C4-2B (cell line): ENCODE results near the gene WTAP.
"Not testable (repeated sequence)": the region's sequence is repeated elsewhere in the genome, so short reads cannot be mapped to it uniquely, and the experiment has no call there.

Source experiments
- ZFX ChIP-seq: fragments of 450-650 bp; IDR thresholded peaks from 2 replicates; pipeline ENCODE4 v1.6.1; 2017
- TF ChIP-seq, protein P1 (sequence below): fragments of 450-650 bp; conservative IDR thresholded peaks from 2 replicates; pipeline ENCODE4 v1.5.1; 2017; ENCODE audit warnings: mild to moderate bottlenecking

DNA sequence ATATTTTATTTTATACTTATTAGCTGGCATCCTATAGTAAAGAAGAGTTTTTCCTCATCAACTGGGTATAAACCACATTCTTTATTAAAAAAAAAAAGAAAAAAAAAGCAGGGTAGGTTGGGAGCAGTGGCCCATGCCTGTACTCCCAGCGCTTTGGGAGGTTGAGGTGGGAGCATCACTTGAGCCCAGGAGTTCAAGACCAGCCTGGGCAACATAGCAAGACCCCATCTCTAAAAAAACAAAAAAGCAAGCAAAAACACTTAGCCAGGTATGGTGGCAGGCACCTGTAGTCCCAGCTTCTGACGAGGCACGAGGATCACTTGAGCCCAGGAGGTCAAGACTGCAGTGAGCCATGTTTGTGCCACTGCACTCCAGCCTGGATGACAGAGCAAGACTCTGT is 5.3 kb upstream of the WTAP start:
- TF ChIP-seq, protein P1, sequence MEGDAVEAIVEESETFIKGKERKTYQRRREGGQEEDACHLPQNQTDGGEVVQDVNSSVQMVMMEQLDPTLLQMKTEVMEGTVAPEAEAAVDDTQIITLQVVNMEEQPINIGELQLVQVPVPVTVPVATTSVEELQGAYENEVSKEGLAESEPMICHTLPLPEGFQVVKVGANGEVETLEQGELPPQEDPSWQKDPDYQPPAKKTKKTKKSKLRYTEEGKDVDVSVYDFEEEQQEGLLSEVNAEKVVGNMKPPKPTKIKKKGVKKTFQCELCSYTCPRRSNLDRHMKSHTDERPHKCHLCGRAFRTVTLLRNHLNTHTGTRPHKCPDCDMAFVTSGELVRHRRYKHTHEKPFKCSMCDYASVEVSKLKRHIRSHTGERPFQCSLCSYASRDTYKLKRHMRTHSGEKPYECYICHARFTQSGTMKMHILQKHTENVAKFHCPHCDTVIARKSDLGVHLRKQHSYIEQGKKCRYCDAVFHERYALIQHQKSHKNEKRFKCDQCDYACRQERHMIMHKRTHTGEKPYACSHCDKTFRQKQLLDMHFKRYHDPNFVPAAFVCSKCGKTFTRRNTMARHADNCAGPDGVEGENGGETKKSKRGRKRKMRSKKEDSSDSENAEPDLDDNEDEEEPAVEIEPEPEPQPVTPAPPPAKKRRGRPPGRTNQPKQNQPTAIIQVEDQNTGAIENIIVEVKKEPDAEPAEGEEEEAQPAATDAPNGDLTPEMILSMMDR = not testable (repeated sequence)
- TF ChIP-seq ZFX = not testable (repeated sequence)
